ENCODE measurements around the gene SNX5. TPM values are rescaled to one million over a fixed set of nuclear protein-coding genes. Genes with fewer than 3 reads are reported as not detected.
A peak's percentile ranks its signal among the peaks of the same experiment; 100 is the strongest.

SNX5 gene
- total and polyA plus RNA-seq, 2 of the 13 experiments (the other 11 are each of a cell fraction or from before 2014, with no cell fraction given) = 664 to 1,040 TPM

- peak; percentile 93 for TF ChIP-seq IRF2 (CRISPR knock-in tag; IDR thresholded peaks at IDR 0.05)
- peak; percentile 51; the same call in 1 of the 2 replicates for TF ChIP-seq ELF1 (CRISPR knock-in tag; IDR thresholded peaks at IDR 0.05)
- peak; percentile 52 for TF ChIP-seq RAD21 (CRISPR knock-in tag; IDR thresholded peaks at IDR 0.05)
- TF ChIP-seq HDAC2 (CRISPR knock-in tag; IDR thresholded peaks at IDR 0.05) = peak; percentile 98
- TF ChIP-seq PHF5A (CRISPR knock-in tag; IDR thresholded peaks at IDR 0.05; ENCODE audit: low read depth, unreplicated experiment) = peak; percentile 88
- no peak for TF ChIP-seq ZNF350 (CRISPR knock-in tag; IDR thresholded peaks at IDR 0.05; ENCODE audit: borderline replicate concordance, low read depth)
- peak; percentile 93 for TF ChIP-seq HMG20A (CRISPR knock-in tag; IDR thresholded peaks at IDR 0.05; ENCODE audit: borderline replicate concordance)
- 0 out of 4 replicates have a peak, but pooled peaks of 1 of the 2 experiments have one; percentile 41 for TF ChIP-seq REST (IDR thresholded peaks at IDR 0.05; ENCODE audit: borderline replicate concordance in 1 of 2, low read depth in 1 of 2, low read length in 2 of 2)
- TF ChIP-seq ZKSCAN1 (IDR thresholded peaks at IDR 0.05; ENCODE audit: low read length) = peak; percentile 88
- peak; percentile 60 for TF ChIP-seq ATF1 (CRISPR knock-in tag; IDR thresholded peaks at IDR 0.05)
- no peak for TF ChIP-seq CERS6 (CRISPR knock-in tag; IDR thresholded peaks at IDR 0.05)
- no peak for TF ChIP-seq ZSCAN20 (CRISPR knock-in tag; IDR thresholded peaks at IDR 0.05; ENCODE audit: borderline replicate concordance)
- TF ChIP-seq SUZ12 (IDR thresholded peaks at IDR 0.05; ENCODE audit: low read depth, low read length) = no peak
- TF ChIP-seq ARID5B (CRISPR knock-in tag; IDR thresholded peaks at IDR 0.05) = peak; percentile 98
- TF ChIP-seq ZNF530 (CRISPR knock-in tag; IDR thresholded peaks at IDR 0.05; ENCODE audit: low read depth) = no peak
- 0 out of 2 replicates have a peak, but pooled peaks have one; percentile 53 for TF ChIP-seq NCOA1 (CRISPR knock-in tag; IDR thresholded peaks at IDR 0.05)
- peak; percentile 94 for TF ChIP-seq SMYD3 (CRISPR knock-in tag; IDR thresholded peaks at IDR 0.05)
- peak; percentile 90 for TF ChIP-seq ZBTB25 (CRISPR knock-in tag; IDR thresholded peaks at IDR 0.05)
- no peak for TF ChIP-seq ZNF547 (CRISPR knock-in tag; IDR thresholded peaks at IDR 0.05)
- no peak for TF ChIP-seq FOXC1 (CRISPR knock-in tag; IDR thresholded peaks at IDR 0.05; ENCODE audit: borderline replicate concordance)
- peak; percentile 56; the same call in 1 of the 2 replicates for TF ChIP-seq FOXP1 (IDR thresholded peaks at IDR 0.05)
- TF ChIP-seq FOXP1 (CRISPR knock-in tag; IDR thresholded peaks at IDR 0.05) = peak; percentile 85
- peak; percentile 58; the same call in 1 of the 2 replicates for TF ChIP-seq MED13 (CRISPR knock-in tag; IDR thresholded peaks at IDR 0.05)
These were observed 16.9 kb upstream of the SNX5 start (continued) for GRCh38 chr20:17985388-17986018.
